Measurements from ENCODE around the gene IL1RN.

IL1RN gene

DNA sequence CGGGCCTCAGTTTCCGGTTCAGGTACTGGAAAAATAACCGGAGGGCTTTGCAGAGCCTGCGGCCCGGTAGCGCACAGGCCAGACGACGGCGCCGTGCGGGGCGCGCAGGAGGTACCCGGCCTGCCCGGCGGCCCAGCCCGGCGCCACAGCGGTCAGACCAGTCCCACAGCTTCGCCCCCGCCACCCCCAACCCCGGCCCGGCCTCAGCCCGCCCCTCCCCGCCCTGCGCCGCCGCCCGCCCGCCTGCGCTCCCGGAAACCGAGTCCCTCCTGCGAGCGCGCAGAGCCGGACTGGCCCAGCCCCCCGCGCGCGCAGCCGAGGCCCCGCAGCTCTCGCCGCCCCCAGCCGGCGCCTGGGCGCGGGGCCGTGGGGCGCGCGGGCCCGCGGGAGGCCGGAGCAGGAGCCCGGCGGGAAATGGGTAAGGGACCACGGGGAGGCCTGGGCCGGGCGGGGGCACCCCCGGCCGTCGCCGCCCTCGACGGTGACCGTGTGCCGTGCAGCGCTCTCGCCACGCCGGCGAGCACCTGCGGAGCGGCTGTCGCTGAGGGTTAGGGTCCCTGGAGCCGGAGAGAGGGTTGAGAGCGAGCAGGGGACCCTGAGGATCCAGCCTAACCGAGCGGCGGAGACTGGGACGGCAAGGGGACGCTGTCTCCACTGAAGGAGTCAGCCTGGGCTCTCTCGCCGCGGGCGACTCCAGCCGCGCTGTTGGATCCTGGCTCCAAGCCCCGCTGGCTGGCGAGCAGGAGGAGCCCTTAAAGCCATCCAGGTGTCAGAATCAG lies 29.9 kb downstream of the IL1RN start:
- DNase-seq (ENCODE audit: low read depth), result no peak
- TF ChIP-seq, protein P1, sequence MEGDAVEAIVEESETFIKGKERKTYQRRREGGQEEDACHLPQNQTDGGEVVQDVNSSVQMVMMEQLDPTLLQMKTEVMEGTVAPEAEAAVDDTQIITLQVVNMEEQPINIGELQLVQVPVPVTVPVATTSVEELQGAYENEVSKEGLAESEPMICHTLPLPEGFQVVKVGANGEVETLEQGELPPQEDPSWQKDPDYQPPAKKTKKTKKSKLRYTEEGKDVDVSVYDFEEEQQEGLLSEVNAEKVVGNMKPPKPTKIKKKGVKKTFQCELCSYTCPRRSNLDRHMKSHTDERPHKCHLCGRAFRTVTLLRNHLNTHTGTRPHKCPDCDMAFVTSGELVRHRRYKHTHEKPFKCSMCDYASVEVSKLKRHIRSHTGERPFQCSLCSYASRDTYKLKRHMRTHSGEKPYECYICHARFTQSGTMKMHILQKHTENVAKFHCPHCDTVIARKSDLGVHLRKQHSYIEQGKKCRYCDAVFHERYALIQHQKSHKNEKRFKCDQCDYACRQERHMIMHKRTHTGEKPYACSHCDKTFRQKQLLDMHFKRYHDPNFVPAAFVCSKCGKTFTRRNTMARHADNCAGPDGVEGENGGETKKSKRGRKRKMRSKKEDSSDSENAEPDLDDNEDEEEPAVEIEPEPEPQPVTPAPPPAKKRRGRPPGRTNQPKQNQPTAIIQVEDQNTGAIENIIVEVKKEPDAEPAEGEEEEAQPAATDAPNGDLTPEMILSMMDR (IDR thresholded peaks at IDR 0.05; ENCODE audit: control insufficient read depth, extremely low read depth, insufficient read depth), result 0 out of 2 replicates have a peak, but pooled peaks have one; percentile 2
- peak overlapping the region; percentile 73 for H3K4me3 ChIP-seq (ENCODE audit: low read depth, low read length)

DNA sequence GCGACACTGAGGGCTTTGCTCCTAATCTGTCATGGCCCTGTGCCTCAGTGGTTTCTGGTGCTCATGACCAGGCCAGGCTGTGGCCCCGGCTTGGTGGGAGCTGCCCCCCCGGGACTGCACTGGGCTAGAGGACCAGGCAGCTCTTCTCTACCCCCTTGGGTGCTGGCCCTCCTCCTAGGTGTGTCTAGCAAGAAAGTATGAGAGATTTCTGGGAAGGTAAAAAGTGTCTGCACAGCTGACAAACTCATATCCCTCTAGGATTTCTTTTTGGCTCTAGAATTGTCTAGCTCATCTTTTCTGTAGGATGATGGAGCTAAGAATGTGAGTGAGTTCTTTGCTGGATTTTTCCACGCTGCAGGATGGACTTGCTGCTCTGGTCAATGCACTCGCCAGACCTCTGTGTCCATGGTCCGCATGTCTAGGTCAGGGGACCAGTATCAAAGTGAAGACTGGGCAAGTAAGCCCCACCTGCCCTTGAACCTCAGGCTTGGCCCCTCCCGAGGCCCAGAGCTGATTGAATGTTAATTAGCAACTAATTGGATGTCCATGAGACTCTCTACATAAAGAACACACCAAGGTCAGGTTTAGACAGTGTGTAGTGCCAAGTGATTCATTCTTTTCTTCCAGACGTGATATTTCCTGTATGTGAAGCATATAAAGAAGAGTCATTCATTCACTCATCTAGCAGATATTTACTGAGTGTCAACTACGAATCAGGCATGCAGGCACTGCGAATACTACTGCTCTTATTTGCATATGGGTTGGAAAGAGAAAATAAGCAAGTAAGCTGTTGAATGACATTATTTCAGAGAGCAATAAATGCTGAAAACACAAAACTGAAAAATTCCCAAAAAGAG lies 30.7 kb downstream of the IL1RN start:
- peak overlapping the region; percentile 73 for H3K4me3 ChIP-seq (ENCODE audit: low read depth, low read length)
- TF ChIP-seq, protein P1 (IDR thresholded peaks at IDR 0.05; ENCODE audit: control insufficient read depth, extremely low read depth, insufficient read depth), result no peak
- DNase-seq (ENCODE audit: low read depth), result no peak

DNA sequence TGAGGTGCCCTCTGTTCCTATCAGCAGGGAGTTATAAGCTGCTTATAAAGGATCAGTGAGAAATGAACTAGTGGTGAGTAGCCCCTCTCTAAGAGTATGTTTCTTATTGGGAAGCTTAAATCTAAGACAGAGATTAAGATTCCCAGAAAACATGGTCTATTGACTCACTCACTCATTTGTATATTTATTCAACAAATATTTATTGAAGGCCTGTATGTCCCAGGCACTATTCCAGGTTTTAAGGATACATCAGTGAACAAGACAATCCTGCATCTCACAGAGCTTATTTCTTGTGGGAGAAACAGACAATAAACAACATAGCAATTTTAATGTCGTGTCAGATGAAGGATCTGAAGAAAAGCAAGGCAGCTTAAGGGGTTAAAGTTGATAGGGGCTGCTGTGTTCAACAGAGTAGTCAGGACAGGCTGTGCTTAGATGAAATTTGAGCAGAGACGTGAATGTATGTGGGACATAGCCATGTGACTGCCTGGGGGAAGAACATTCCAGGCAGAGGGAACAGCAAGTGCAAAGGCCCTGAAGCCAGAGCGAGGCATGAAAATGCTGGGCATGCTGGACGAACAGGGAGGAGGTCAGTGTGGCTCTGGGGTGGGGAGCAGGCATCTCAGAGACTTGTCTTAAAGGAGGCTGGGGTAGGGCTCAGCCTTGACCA lies 31.6 kb downstream of the IL1RN start:
- H3K4me3 ChIP-seq (ENCODE audit: low read depth, low read length), result peak overlapping the region; percentile 73
- TF ChIP-seq, protein P1 (IDR thresholded peaks at IDR 0.05; ENCODE audit: control insufficient read depth, extremely low read depth, insufficient read depth), result no peak
- DNase-seq (ENCODE audit: low read depth), result peak; percentile 94

DNA sequence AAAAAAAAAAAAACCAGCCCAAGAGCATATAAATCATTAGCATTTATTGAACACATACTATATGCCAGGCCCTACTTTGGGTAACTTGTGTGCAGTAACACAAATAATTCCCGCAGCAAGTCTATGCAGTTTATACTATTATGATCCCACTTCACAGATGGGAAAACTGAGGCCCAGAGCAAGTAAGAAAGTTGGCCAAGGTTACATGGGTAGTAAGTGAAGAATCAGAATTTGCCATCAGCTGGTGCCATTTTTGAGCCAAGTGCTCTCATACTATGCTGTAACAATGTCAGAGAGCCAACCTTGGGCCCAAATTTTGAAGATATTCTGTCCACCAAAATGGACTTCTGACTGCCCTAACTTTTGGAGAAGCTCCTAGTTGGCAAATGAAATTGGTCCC lies 32.9 kb downstream of the IL1RN start:
- DNase-seq (ENCODE audit: low read depth), result no peak
- no peak overlapping the region for H3K4me3 ChIP-seq (ENCODE audit: low read depth, low read length)
- TF ChIP-seq, protein P1 (IDR thresholded peaks at IDR 0.05; ENCODE audit: control insufficient read depth, extremely low read depth, insufficient read depth), result no peak

DNA sequence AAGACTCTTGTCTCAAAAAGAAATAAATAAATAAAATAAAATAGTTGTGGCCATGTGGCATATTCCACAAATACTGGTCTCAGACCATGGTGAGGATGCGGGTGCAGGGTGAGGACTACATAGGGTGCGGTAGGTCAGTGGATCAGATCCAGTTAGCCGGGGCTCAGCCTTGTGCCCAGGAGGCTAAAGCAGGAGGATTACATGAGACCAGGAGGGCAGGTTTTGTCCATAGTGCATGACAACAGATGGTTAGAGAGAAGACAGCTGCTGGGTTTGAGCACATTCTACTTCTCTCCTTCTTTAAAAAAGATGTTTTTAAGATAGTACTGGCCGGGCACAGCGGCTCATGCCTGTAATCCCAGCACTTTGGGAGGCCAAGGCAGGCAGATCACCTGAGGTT lies 33.6 kb downstream of the IL1RN start:
- TF ChIP-seq, protein P1 (IDR thresholded peaks at IDR 0.05; ENCODE audit: control insufficient read depth, extremely low read depth, insufficient read depth), result no peak
- no peak for DNase-seq (ENCODE audit: low read depth)
- no peak overlapping the region for H3K4me3 ChIP-seq (ENCODE audit: low read depth, low read length)

DNA sequence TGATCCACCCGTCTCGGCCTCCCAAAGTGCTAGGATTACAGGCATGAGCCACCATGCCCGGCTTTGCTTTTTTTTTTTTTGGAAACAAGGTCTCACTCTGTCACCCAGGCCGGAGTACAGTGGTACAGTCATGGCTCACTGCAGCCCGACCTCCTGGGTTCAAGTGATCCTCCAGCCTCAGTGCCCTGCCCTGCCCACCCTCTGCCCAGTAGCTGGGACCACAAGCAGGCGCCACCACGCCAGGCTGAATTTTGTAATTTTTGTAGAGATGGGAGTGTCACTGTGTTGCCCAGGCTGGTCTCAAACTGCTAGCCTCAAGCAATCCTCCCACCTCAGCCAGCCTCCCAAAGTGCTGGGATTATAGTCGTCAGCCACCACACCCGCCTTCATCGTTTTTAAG lies 34.8 kb downstream of the IL1RN start:
- DNase-seq (ENCODE audit: low read depth), result no peak
- TF ChIP-seq, protein P1 (IDR thresholded peaks at IDR 0.05; ENCODE audit: control insufficient read depth, extremely low read depth, insufficient read depth), result no peak
- no peak overlapping the region for H3K4me3 ChIP-seq (ENCODE audit: low read depth, low read length)
